AG08396 (cell line): ENCODE results near the gene PTK7.
A peak's percentile ranks its signal among the peaks of the same experiment; 100 is the strongest.
"Not testable (repeated sequence)": the region's sequence is repeated elsewhere in the genome, so short reads cannot be mapped to it uniquely, and the experiment has no call there.

Experiments
- DNase-seq: peaks from one replicate; pipeline ENCODE4 v3.0.0; 2012; ENCODE audit warnings: low spot score, mixed read lengths

The PTK7 gene

DNA sequence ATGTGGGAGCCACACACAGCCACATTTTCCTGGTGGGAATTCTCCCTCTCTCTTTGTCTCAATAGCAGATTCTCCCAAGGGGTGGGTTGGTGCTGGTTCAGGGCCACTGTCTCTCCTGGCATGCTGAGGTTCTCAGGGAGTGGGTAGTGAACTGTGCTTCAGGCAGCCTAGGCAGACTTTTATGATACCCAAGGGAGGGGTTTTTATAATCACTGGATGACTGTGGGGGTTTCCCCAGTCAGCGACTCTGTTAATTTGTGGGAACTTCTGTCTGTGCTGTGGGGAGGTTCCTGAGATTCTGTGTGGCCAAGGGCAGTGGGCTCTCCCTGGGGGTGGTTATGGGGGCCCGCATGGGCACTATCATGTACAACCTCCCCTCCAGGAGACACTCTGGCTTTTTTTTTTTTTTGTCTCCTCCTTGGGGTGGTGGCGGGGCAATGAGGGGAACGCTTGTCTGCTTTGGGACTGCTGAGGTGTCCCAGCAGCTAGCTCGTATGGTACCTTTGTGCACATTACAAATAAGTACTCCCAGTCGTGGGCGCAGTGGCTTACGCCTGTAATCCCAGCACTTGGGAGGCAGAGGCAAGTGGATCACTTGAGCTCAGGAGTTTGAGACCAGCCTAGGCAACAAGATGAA lies 10.0 kb downstream of the PTK7 start:
- no peak for DNase-seq

DNA sequence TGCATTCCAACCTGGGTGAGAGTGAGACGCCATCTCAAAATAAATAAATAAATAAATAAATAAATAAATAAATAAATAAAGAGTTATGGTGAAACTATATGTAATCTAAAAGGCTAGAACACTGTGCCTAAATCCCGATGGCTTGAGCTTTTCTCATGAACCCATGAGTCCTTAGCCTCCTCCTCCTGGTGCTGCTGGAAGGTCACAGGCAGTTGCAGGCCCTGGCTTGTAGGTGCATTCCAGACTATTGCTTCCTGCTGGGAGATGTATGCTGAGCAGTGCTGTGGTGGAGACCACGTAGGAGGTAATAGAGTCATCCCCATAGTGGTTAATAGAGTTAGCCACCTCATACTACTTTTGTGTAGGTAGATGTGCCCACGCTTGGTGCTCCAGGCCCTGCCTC lies 12.5 kb downstream of the PTK7 start:
- no peak for DNase-seq

DNA sequence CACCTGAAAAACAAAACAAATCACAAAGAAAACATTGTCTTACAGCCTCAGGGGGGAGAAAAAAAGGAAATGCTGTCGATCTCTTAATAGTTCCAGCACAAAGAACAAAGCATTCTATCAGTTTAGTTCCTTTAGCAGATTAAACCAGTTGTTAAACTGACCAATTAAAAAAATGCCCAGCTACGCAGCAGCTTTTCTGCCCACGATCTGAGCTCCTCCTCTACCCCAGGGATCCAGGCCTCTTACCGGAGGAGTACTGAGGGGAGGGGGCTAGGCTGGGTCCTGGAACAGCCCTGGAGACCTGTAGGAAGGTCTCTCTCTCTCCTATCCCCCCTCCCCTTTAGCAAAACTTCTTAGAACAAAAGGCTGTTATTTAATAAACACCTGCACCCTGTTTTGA lies 13.4 kb downstream of the PTK7 start:
- DNase-seq = no peak

DNA sequence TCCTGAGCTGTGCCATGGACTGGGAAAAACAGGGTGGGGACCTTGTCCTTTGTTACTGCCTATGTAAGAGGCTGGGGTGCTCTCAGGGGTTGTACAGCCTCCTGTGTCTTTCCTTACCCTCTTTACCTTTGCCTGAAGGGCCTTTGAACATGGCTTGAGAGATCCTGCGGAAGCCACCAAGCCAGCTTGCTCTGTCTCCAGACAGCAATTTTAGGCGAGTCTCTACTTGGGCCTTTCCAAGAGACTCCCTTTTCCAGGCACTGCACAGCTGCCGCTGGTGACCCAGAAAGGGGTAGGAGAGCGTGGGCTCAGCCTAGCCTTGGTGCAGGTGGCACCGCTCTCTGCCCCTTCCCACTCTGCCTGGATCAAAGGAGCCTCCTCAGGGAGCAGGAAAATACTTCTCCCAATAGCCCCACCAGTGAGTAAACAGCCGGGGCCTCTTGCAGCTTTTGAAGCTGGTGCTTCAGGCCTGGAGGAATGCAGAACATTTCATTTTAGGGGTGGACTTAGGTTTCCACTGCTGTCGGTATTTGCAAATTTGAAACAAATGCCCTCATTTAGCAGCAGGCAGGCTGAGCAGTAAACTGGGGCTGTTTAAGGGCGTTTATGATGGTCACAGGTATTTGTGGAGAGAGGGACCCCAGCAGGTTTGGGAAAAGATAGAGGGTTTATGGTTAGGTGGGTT lies 13.9 kb downstream of the PTK7 start:
- peak; percentile 58 for DNase-seq

DNA sequence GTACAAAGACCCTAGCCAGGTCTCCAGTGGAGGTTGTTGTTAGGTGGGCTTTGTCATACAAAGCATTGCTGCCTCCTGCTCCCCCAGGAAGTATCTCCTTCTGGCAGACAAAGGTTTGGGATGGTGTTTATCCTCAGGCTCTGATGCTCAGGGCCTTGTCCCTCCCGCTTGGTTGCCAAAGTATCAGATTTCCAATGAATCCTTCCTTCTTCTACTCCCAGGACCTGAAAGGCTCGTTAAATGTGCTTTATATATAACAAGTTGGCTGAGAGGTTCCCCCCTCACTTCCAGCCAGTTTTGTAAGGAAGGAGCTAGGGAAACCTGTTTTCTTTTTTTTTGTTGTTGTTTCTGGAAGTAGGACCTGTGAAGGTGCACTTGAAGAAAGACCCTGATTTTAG lies 14.4 kb downstream of the PTK7 start:
- no peak for DNase-seq

- no peak for DNase-seq
These were observed 14.9 kb downstream of the PTK7 start for GRCh38 chr6:43091020-43091419.

- no peak for DNase-seq
These were observed 15.4 kb downstream of the PTK7 start for GRCh38 chr6:43091436-43091991.

GRCh38 chr6:43092635-43093034 lies 16.5 kb downstream of the PTK7 start:
- no peak for DNase-seq

- DNase-seq = peak; percentile 85
These were observed 17.5 kb downstream of the PTK7 start for GRCh38 chr6:43093436-43094289.

DNA sequence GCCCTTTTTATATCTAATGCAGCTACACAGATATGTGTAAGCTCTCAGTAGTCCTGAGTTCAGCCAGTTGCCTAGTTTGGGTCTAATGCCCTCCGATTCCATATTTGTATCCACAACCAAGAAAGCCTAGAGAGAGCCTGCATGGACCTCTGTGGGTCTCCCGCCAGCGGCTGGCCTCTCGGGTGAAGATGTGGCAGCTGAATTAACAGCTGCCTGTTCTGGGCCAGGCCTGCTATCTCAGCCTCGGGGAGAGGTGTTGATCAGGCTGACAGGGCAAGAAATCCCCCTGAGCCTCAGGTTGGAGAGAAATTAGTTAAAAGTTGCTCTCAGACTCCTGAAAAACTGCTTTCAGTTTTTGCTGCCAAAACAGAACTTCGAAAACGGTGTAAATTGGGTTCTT lies 19.8 kb downstream of the PTK7 start:
- DNase-seq = no peak

GRCh38 chr6:43096451-43097097 lies 20.5 kb downstream of the PTK7 start:
- peak; percentile 61 for DNase-seq

- no peak for DNase-seq
These were observed 21.0 kb downstream of the PTK7 start for GRCh38 chr6:43097098-43097489.

- DNase-seq = no peak
These were observed 21.4 kb downstream of the PTK7 start for GRCh38 chr6:43097502-43097901.

DNA sequence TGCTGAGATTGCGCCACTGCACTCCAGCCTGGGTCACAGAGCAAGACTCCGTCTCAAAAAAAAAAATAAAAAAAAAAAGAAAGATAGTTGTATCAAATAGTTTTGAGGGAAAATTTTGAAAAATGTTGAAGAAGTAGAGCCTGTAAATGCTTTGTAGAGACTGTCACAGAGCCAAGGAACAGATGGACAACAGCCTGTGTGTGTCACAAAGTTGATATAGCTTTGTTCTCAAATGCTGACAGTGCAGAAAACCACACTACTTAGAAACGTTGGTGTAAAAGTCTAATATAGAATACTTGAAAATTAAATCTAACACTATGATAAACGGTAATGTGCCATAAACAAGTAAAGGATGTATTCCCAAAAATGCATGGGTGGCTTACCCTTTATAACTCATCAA lies 25.4 kb downstream of the PTK7 start:
- DNase-seq = no peak

DNA sequence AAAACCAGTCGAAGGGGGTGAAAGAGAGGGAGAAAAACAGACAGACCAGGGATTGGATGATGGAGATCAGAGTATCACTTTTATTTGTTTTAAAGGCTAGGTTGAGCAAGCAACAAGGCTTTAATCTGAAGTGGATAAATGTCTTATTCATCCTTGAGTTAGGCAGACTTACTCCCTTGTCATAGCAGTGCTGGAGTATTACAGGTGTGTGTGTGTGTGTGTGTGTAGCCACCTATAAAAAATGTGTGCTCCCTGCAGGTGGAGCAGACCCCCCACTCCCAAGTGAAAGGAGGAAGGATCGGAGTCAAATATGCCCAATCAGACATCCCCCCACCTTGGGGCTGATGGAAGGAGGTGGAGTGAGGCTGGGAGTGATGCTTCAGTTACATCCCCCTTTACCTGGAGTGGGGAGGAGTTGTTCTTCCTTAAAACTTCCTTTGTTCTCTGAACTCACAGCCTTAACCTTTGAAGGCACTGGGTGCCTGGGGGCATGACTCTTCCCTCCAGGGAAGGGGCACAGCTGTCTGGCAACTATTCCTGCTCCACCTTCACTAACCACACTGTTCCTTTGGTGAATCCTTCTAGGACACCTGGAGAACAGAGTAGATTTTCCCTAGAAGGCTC lies 27.3 kb downstream of the PTK7 start:
- DNase-seq = no peak

DNA sequence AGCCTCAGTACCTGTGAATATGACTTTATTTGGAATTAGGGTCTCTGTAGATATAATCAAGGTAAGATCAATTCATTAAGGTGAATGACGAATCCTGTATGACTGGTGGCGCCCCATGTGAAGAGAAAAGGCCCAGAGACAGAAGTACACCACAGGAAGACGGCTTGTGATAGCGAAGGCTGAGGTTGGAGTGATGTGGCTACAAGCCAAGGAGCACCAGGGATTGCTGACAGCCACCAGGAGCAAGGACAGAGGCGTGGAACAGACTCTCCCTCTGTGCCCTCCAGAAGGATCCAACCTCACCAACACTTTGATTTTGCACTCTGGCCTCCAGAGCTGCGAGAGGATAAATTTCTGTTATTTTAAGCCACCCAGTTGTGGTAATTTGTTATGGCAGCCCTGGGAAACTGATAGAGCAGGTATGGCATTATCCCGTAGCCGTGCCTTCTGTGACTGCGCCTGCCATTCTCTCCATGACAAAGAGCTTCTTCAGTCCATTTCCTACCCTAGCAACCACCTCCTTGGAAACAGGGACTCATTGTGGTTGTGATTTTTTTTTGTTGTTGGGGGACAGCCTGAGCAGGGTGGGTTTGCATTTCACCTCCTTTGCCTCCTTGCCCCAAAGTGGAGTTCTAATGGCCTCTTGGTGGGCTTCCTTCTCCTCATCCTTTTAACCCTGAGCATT lies 29.6 kb downstream of the PTK7 start:
- DNase-seq = no peak

DNA sequence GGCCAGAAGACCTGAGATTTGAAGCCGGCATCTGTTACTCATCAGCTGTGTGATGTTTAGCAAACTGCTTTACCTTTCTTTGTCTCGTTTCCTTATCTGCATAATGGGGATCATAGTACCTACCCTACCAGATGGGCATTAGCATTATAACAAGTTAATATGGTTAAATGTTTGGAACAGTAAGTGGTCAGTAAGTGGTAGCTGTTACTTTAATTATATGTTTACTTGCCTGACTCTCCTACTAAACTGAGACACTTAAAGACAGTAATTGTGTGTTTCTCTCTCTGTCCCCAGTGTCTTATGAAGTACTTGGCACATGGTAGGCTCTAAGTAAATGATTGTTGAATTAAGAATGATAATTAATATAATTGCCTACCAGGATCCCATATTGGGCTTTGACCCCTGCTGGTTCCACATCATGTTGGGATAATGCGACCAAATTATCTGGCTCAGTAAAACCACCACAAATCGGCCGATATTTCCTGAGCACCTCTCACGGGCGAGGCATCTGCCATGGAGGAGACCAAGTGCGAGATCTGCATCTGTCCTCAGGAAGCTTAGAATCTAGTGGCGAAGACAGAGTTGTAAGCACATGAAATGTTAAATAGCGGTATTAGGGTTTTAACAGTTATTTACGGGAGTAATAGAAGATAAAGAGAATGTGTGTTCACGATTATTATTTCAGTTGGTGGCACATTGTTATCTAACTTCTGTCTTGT lies 31.4 kb downstream of the PTK7 start:
- DNase-seq = no peak

- no peak for DNase-seq
These were observed 37.5 kb downstream of the PTK7 start for GRCh38 chr6:43113431-43114260.

GRCh38 chr6:43115365-43115764 lies 39.3 kb downstream of the PTK7 start:
- DNase-seq = no peak

DNA sequence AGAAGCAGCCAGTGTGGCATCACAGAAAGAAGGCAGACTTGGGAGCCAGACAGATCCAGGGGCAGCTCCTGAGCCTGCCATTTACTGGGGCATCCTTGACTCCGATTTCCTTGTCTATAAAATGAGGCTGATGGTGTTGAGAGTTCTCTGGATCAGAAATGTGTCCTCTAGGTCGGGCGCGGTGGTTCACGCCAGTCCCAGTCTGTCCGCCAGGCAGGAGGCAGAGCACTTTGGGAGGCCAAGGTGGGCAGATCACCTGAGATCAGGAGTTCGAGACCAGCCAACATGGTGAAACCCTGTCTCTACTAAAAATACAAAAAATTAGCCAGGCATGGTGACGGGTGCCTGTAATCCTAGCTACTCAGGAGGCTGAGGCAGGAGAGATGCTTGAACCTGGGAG lies 41.4 kb downstream of the PTK7 start:
- not testable (repeated sequence) for DNase-seq
